ENCODE results near the gene VAT1. TPM values are rescaled to one million over a fixed set of nuclear protein-coding genes. Genes with fewer than 3 reads are reported as not detected.

Gene VAT1
- total and polyA plus RNA-seq, 2 of the 13 experiments (the other 11 are each of a cell fraction or from before 2014, with no cell fraction given): 143 to 205 TPM

DNA sequence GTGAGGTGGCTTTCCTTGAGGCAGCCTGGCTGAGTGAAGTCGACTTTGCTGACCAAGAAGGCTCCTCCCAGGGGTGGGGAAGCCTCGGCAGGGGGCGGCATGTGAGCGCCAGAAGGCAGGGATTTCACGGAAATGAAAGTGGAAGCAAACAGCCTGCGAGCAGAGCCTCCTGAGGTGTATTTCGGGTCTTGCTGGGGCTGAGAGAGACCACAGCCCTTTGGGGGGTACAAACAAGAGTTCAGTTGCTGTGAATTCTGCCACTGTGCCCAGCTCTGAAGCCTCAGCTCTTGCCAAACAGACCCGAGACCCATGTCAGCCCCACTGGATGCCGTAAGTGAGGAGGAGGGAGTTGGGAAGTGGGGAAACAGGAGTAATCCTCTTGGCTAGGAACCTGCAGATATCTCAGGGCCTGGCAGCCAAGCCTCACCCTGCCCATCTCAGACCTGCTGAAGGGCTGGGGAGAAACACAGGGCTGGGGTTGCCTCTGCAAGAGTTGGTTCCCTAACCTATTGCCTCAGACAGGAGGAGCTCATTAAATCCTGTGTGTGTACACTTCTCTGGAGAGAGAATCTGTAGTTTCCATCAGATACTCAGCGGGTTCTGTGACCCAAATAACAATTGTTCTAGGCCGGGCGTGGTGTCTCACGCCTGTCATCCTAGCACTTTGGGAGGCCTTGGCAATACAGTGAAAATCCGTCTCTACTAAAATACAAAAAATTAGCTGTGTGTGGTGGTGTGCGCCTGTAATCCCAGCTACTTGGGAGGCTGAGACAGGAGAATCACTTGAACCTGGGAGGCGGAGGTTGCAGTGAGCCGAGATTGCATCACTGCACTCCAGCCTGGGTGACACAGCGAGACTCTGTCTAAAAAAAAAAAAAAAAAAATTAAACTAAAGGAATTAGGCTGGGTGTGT is 15.3 kb downstream of the VAT1 start, which contains the start of gene IFI35 (continued):
- TF ChIP-seq PCBP1 (IDR thresholded peaks at IDR 0.05; ENCODE audit: borderline replicate concordance, low read depth, low read length) (0 out of 2 replicates have a peak, but pooled peaks have one; percentile 43), HDAC1 (CRISPR knock-in tag; IDR thresholded peaks at IDR 0.05) (peak; percentile 75; the same call in 1 of the 2 replicates), ZGPAT (CRISPR knock-in tag; IDR thresholded peaks at IDR 0.05) (peak; percentile 68), ZNF263 (CRISPR knock-in tag; IDR thresholded peaks at IDR 0.05) (peak; percentile 81), RELA (CRISPR knock-in tag; IDR thresholded peaks at IDR 0.05) (no peak; the same call in 1 of the 2 replicates), REXO4 (CRISPR knock-in tag; IDR thresholded peaks at IDR 0.05; ENCODE audit: borderline replicate concordance) (no peak), ZNF747 (CRISPR knock-in tag; IDR thresholded peaks at IDR 0.05; ENCODE audit: borderline replicate concordance) (peak; percentile 51; the same call in 1 of the 2 replicates), KMT2A (CRISPR knock-in tag; IDR thresholded peaks at IDR 0.05) (peak; percentile 92), ZNF576 (CRISPR knock-in tag; IDR thresholded peaks at IDR 0.05) (no peak), HCFC1 (IDR thresholded peaks at IDR 0.05; ENCODE audit: low read depth, low read length) (no peak; the same call in 1 of the 2 replicates), SALL1 (CRISPR knock-in tag; IDR thresholded peaks at IDR 0.05) (peak; percentile 87), MYNN (CRISPR knock-in tag; IDR thresholded peaks at IDR 0.05; ENCODE audit: low read depth) (no peak), ZNF292 (CRISPR knock-in tag; IDR thresholded peaks at IDR 0.05; ENCODE audit: borderline replicate concordance, low read depth) (peak; percentile 34), ATRX (CRISPR knock-in tag; IDR thresholded peaks at IDR 0.05; ENCODE audit: borderline replicate concordance) (no peak), E2F2 (CRISPR knock-in tag; IDR thresholded peaks at IDR 0.05; ENCODE audit: borderline replicate concordance) (0 out of 2 replicates have a peak, but pooled peaks have one; percentile 54), YEATS4 (CRISPR knock-in tag; IDR thresholded peaks at IDR 0.05; ENCODE audit: borderline replicate concordance) (peak; percentile 71)
- TF ChIP-seq, protein P1, sequence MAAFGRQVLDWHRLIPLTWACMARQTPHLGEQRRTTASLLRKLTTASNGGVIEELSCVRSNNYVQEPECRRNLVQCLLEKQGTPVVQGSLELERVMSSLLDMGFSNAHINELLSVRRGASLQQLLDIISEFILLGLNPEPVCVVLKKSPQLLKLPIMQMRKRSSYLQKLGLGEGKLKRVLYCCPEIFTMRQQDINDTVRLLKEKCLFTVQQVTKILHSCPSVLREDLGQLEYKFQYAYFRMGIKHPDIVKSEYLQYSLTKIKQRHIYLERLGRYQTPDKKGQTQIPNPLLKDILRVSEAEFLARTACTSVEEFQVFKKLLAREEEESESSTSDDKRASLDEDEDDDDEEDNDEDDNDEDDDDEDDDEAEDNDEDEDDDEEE (CRISPR knock-in tag; IDR thresholded peaks at IDR 0.05): 0 out of 2 replicates have a peak, but pooled peaks have one; percentile 23
- TF ChIP-seq, protein P2, sequence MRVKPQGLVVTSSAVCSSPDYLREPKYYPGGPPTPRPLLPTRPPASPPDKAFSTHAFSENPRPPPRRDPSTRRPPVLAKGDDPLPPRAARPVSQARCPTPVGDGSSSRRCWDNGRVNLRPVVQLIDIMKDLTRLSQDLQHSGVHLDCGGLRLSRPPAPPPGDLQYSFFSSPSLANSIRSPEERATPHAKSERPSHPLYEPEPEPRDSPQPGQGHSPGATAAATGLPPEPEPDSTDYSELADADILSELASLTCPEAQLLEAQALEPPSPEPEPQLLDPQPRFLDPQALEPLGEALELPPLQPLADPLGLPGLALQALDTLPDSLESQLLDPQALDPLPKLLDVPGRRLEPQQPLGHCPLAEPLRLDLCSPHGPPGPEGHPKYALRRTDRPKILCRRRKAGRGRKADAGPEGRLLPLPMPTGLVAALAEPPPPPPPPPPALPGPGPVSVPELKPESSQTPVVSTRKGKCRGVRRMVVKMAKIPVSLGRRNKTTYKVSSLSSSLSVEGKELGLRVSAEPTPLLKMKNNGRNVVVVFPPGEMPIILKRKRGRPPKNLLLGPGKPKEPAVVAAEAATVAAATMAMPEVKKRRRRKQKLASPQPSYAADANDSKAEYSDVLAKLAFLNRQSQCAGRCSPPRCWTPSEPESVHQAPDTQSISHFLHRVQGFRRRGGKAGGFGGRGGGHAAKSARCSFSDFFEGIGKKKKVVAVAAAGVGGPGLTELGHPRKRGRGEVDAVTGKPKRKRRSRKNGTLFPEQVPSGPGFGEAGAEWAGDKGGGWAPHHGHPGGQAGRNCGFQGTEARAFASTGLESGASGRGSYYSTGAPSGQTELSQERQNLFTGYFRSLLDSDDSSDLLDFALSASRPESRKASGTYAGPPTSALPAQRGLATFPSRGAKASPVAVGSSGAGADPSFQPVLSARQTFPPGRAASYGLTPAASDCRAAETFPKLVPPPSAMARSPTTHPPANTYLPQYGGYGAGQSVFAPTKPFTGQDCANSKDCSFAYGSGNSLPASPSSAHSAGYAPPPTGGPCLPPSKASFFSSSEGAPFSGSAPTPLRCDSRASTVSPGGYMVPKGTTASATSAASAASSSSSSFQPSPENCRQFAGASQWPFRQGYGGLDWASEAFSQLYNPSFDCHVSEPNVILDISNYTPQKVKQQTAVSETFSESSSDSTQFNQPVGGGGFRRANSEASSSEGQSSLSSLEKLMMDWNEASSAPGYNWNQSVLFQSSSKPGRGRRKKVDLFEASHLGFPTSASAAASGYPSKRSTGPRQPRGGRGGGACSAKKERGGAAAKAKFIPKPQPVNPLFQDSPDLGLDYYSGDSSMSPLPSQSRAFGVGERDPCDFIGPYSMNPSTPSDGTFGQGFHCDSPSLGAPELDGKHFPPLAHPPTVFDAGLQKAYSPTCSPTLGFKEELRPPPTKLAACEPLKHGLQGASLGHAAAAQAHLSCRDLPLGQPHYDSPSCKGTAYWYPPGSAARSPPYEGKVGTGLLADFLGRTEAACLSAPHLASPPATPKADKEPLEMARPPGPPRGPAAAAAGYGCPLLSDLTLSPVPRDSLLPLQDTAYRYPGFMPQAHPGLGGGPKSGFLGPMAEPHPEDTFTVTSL (CRISPR knock-in tag; IDR thresholded peaks at IDR 0.05; ENCODE audit: borderline replicate concordance): peak; percentile 31; the same call in 1 of the 2 replicates
